PC-3 (cell line): Measurements from ENCODE around the gene FAM110A. TPM values are rescaled to one million over a fixed set of nuclear protein-coding genes. Genes with fewer than 3 reads are reported as not detected.

Experiments used
- ATAC-seq: fragments of 200-7000 bp; cut with Tn5 transposase; 2 replicates; pipeline ENCODE4 v1.9.1; 2020; ENCODE audit warnings: mild to moderate bottlenecking, moderate library complexity
- BruUV-seq: library from RNA; stranded (reverse); fragments of 400-500 nt; replicated peaks from 2 replicates; lab custom pipeline; 2021; lab: Mats Ljungman, UMichigan
- CTCF ChIA-PET: fragments of 300-600 bp; sonication (Branson Sonifier 250); formaldehyde crosslinking; loops from one replicate; lab custom pipeline; 2022; ENCODE audit warnings: antibody characterized with exemption; lab: Charles Lee
- POLR2A ChIA-PET: fragments of 300-600 bp; sonication (Branson Sonifier 250); formaldehyde crosslinking; loops from one replicate; lab custom pipeline; 2022; ENCODE audit warnings: antibody characterized with exemption; ENCODE audit not compliant: unreplicated experiment; lab: Charles Lee
- DNase-seq: peaks from one replicate; pipeline ENCODE4 v3.0.0-alpha.2; 2015
- H2AFZ ChIP-seq: fragments of 300-600 bp; sonication (generic); 2 replicates; pipeline ENCODE4 v1.6.0; 2016; ENCODE audit warnings: antibody characterized with exemption, low read length
- H3F3A ChIP-seq: fragments of 300-600 bp; sonication (generic); one replicate; pipeline ENCODE4 v1.6.0; 2017; ENCODE audit warnings: antibody characterized with exemption, low read length, control low read depth, mild to moderate bottlenecking; ENCODE audit not compliant: unreplicated experiment
- H3K27ac ChIP-seq: fragments of 300-600 bp; sonication (generic); 2 replicates; pipeline ENCODE4 v1.5.1; 2016; ENCODE audit warnings: mild to moderate bottlenecking, low read length
- H3K27me3 ChIP-seq: fragments of 300-600 bp; sonication (generic); 2 replicates; pipeline ENCODE4 v1.6.1; 2016; ENCODE audit warnings: low read length, mixed read lengths
- H3K36me3 ChIP-seq: fragments of 300-600 bp; sonication (generic); 2 replicates; pipeline ENCODE4 v1.6.1; 2016; ENCODE audit warnings: low read depth, mixed run types, low read length, mixed read lengths
- H3K4me1 ChIP-seq: fragments of 300-600 bp; sonication (generic); 2 replicates; pipeline ENCODE4 v1.5.1; 2016; ENCODE audit warnings: low read length; ENCODE audit not compliant: insufficient read depth
- H3K4me2 ChIP-seq: fragments of 300-600 bp; sonication (generic); 2 replicates; pipeline ENCODE4 v1.6.0; 2016; ENCODE audit warnings: low read length
- H3K4me3 ChIP-seq: fragments of 300-600 bp; sonication (generic); 2 replicates; pipeline ENCODE4 v1.5.1; 2016; ENCODE audit warnings: mild to moderate bottlenecking, low read length, mixed read lengths
- H3K79me2 ChIP-seq: fragments of 300-600 bp; sonication (generic); 2 replicates; pipeline ENCODE4 v1.6.1; 2017; ENCODE audit warnings: low read length, mixed read lengths
- H3K9ac ChIP-seq: fragments of 300-600 bp; sonication (generic); 2 replicates; pipeline ENCODE4 v1.6.0; 2016; ENCODE audit warnings: mild to moderate bottlenecking, low read length
- H3K9me2 ChIP-seq: fragments of 300-600 bp; sonication (generic); replicated peaks from 2 replicates; pipeline ENCODE4 v1.6.1; 2016; ENCODE audit warnings: mixed run types, low read length, mixed read lengths
- H3K9me3 ChIP-seq: fragments of 300-600 bp; sonication (generic); 2 replicates; pipeline ENCODE4 v1.6.1; 2016; ENCODE audit warnings: low read length, mixed read lengths
- H4K20me1 ChIP-seq: fragments of 300-600 bp; sonication (generic); 2 replicates; pipeline ENCODE4 v1.6.1; 2016; ENCODE audit warnings: low read length, mixed read lengths
- CTCF ChIP-seq: fragments of 300-600 bp; sonication (generic); conservative IDR thresholded peaks from 2 replicates; pipeline ENCODE4 v1.5.1; 2017; ENCODE audit warnings: antibody characterized with exemption, low read depth, mild to moderate bottlenecking, low read length
- EZH2 ChIP-seq: fragments of 300-600 bp; sonication (generic); IDR thresholded peaks from one replicate; pipeline ENCODE4 v1.6.1; 2017; ENCODE audit warnings: antibody characterized with exemption, mild to moderate bottlenecking, low read length; ENCODE audit not compliant: unreplicated experiment
- EZH2phosphoT487 ChIP-seq: fragments of 300-600 bp; sonication (generic); IDR thresholded peaks from 2 replicates; pipeline ENCODE4 v1.6.1; 2018; ENCODE audit warnings: mild to moderate bottlenecking, antibody characterized with exemption, low read length, borderline replicate concordance
- intact Hi-C: fragments of 100-400 bp; cut with micrococcal nuclease; formaldehyde crosslinking; loops from 2 replicates; pipeline ENCODE4 v1.9.0; 2023
- total RNA-seq: library from RNA; depleted of rRNA; stranded (reverse); fragments of >200 nt; gene quantifications from 2 replicates; pipeline ENCODE4 v1.2.3, GENCODE V29; 2014

Gene FAM110A
- total RNA-seq, 1 experiment from 2014 or later: 28.4 TPM

- intact Hi-C loops: no loop called here
- H4K20me1 ChIP-seq: no peaks in the 10 kb centered on the region
- no TSS peak for BruUV-seq
- no peaks in the 10 kb centered on the region for H3K27me3 ChIP-seq
- POLR2A ChIA-PET: no interaction called here
- no peak overlapping the region for H2AFZ ChIP-seq
- H3K9ac ChIP-seq: no peak overlapping the region
- no peaks in the 10 kb centered on the region for H3K36me3 ChIP-seq
- H3K4me1 ChIP-seq: peaks cover 54% of the 10 kb centered on the region
- TF ChIP-seq CTCF (no peak), EZH2 (no peak), EZH2phosphoT487 (no peak)
- H3K4me2 ChIP-seq: no peak overlapping the region
- H3K9me3 ChIP-seq: no peaks in the 10 kb centered on the region
- ATAC-seq (no peak), DNase-seq (no peak)
- CTCF ChIA-PET: no interaction called here
- H3K79me2 ChIP-seq: peaks cover 87% of the 10 kb centered on the region
- H3K9me2 ChIP-seq: no peaks in the 10 kb centered on the region
- H3K27ac ChIP-seq: no peak overlapping the region
- no peak overlapping the region for H3K4me3 ChIP-seq
- H3F3A ChIP-seq: peaks cover 6% of the 10 kb centered on the region
Measured at GRCh38 chr20:839626-840025, 6.1 kb downstream of the FAM110A start.

- Histone ChIP-seq H3K9me3 (no peaks in the 10 kb centered on the region), H3K4me2 (peak overlapping the region; percentile 93), H3K9ac (no peak overlapping the region), H3K27ac (no peak overlapping the region), H3K4me1 (peaks cover 48% of the 10 kb centered on the region), H3K79me2 (peaks cover 85% of the 10 kb centered on the region), H3K9me2 (no peaks in the 10 kb centered on the region), H3K36me3 (peaks cover 3% of the 10 kb centered on the region; the same call in 1 of the 2 replicates), H4K20me1 (no peaks in the 10 kb centered on the region), H3K27me3 (no peaks in the 10 kb centered on the region), H3F3A (peaks cover 6% of the 10 kb centered on the region), H2AFZ (no peak overlapping the region), H3K4me3 (no peak overlapping the region)
- BruUV-seq: no TSS peak
- intact Hi-C loops: no loop called here
- TF ChIP-seq EZH2phosphoT487 (no peak), CTCF (no peak), EZH2 (no peak)
- ChIA-PET POLR2A (interaction anchor here (0.5 kb wide), 1 partner anchor 222 kb away, joined by 3 read pairs; no protein-coding TSS in a partner anchor), CTCF (no interaction called here)
- ATAC-seq: no peak
- no peak for DNase-seq
Measured at GRCh38 chr20:840503-840857, 7.0 kb downstream of the FAM110A start.

- no peak overlapping the region for H3K27ac ChIP-seq
- peak; percentile 34 for ATAC-seq
- peak overlapping the region; percentile 75 for H3K4me3 ChIP-seq
- H3K9ac ChIP-seq: peak overlapping the region; percentile 74
- H2AFZ ChIP-seq: peak overlapping the region; percentile 82
- intact Hi-C loops: no loop called here
- no TSS peak for BruUV-seq
- H3F3A ChIP-seq: peaks cover 6% of the 10 kb centered on the region
- H3K9me2 ChIP-seq: no peaks in the 10 kb centered on the region
- H3K9me3 ChIP-seq: no peaks in the 10 kb centered on the region
- H3K27me3 ChIP-seq: no peaks in the 10 kb centered on the region
- peaks cover 4% of the 10 kb centered on the region; the same call in 1 of the 2 replicates for H4K20me1 ChIP-seq
- ChIA-PET POLR2A (interaction anchor here (0.5 kb wide), 1 partner anchor 223 kb away, joined by 3 read pairs; no protein-coding TSS in a partner anchor), CTCF (no interaction called here)
- H3K4me1 ChIP-seq: peaks cover 44% of the 10 kb centered on the region
- TF ChIP-seq EZH2 (no peak), CTCF (no peak), EZH2phosphoT487 (no peak)
- H3K79me2 ChIP-seq: peaks cover 85% of the 10 kb centered on the region
- H3K4me2 ChIP-seq: peak overlapping the region; percentile 93
- H3K36me3 ChIP-seq: peaks cover 9% of the 10 kb centered on the region; the same call in 1 of the 2 replicates
- DNase-seq: peak; percentile 57
Measured at GRCh38 chr20:840858-841567, 7.5 kb downstream of the FAM110A start.
